HEK293T (cell line): ENCODE data around the gene SLC35A3.

Source experiments
- CTCF ChIA-PET: fragments of 350-600 bp; formaldehyde crosslinking; extraction: SDS; loops from one replicate; lab custom pipeline; 2021; ENCODE audit warnings: antibody characterized with exemption, inconsistent platforms; lab: Yijun Ruan, JAX
- POLR2A ChIA-PET: fragments of 350-600 bp; formaldehyde crosslinking; extraction: SDS; loops from one replicate; lab custom pipeline; 2020; ENCODE audit warnings: antibody characterized with exemption, inconsistent platforms; lab: Yijun Ruan, JAX
- DNase-seq: peaks from one replicate; pipeline ENCODE4 v3.0.0; 2012; ENCODE audit warnings: mixed read lengths; ENCODE audit errors: extremely low spot score
- ARNT ChIP-seq: fragments of 450-650 bp; IDR thresholded peaks from 2 replicates; pipeline ENCODE4 v1.6.1; 2017; ENCODE audit warnings: mild to moderate bottlenecking
- BHLHE40 ChIP-seq: fragments of 450-650 bp; IDR thresholded peaks from 2 replicates; pipeline ENCODE4 v1.6.1; 2016; ENCODE audit warnings: mild to moderate bottlenecking, moderate library complexity, borderline replicate concordance
- CTBP1 ChIP-seq: fragments of 450-650 bp; IDR thresholded peaks from 2 replicates; pipeline ENCODE4 v1.6.1; 2016; ENCODE audit warnings: borderline replicate concordance
- ELF4 ChIP-seq: fragments of 450-650 bp; IDR thresholded peaks from 2 replicates; pipeline ENCODE4 v1.6.1; 2017; ENCODE audit warnings: antibody characterized with exemption
- FOXA1 ChIP-seq: fragments of 450-650 bp; IDR thresholded peaks from 2 replicates; pipeline ENCODE4 v1.6.1; 2016; ENCODE audit warnings: mild to moderate bottlenecking
- FOXK2 ChIP-seq: fragments of 450-650 bp; IDR thresholded peaks from 2 replicates; pipeline ENCODE4 v1.6.1; 2016; ENCODE audit warnings: mild to moderate bottlenecking
- FOXM1 ChIP-seq: fragments of 450-650 bp; IDR thresholded peaks from 2 replicates; pipeline ENCODE4 v1.6.1; 2017; ENCODE audit warnings: mild to moderate bottlenecking, borderline replicate concordance
- HDGF ChIP-seq: fragments of 450-650 bp; IDR thresholded peaks from 2 replicates; pipeline ENCODE4 v1.6.1; 2017; ENCODE audit warnings: antibody characterized with exemption, borderline replicate concordance
- L3MBTL2 ChIP-seq: fragments of 450-650 bp; conservative IDR thresholded peaks from 2 replicates; pipeline ENCODE4 v1.6.1; 2016; ENCODE audit warnings: mild to moderate bottlenecking
- LEF1 ChIP-seq: fragments of 450-650 bp; IDR thresholded peaks from 2 replicates; pipeline ENCODE4 v1.6.1; 2017; ENCODE audit warnings: mild to moderate bottlenecking, borderline replicate concordance
- NFRKB ChIP-seq: fragments of 450-650 bp; IDR thresholded peaks from 2 replicates; pipeline ENCODE4 v1.6.1; 2016; ENCODE audit warnings: mild to moderate bottlenecking, moderate library complexity
- SP1 ChIP-seq: fragments of 450-650 bp; IDR thresholded peaks from 2 replicates; pipeline ENCODE4 v1.6.1; 2017
- SUZ12 ChIP-seq: fragments of 450-650 bp; IDR thresholded peaks from 2 replicates; pipeline ENCODE4 v1.6.1; 2016; ENCODE audit warnings: mild to moderate bottlenecking
- TARDBP ChIP-seq: fragments of 450-650 bp; IDR thresholded peaks from 2 replicates; pipeline ENCODE4 v1.6.1; 2016
- ZNF384 ChIP-seq: fragments of 450-650 bp; IDR thresholded peaks from 2 replicates; pipeline ENCODE4 v1.6.1; 2016
- TF ChIP-seq, protein P1 (sequence below): fragments of 450-650 bp; IDR thresholded peaks from 2 replicates; pipeline ENCODE4 v1.6.1; 2016

The SLC35A3 gene

DNA sequence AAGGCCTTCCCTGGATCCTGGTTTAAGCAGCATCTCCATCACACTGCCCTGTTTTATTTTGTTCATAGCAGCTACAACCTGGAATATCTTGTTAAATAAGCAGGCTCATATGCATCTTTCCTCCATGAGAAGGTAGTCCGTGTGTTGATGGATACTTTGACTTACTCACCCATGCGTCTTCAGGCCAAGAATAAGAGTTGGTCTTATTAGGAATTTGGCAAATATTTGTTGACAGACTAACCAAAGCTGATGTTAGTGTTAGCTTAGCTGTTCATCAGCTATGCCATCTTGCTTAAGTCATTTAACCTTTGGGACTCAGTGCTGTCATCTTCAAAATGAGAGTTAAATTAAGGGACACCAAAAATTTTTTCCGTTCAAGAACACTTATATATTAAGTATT, 103.7 kb downstream of the SLC35A3 start:
- ChIA-PET CTCF (no interaction called here), POLR2A (no interaction called here)
- TF ChIP-seq LEF1 (no peak), SUZ12 (no peak), ARNT (no peak), NFRKB (no peak), FOXA1 (no peak), BHLHE40 (no peak), CTBP1 (no peak), L3MBTL2 (no peak), HDGF (no peak), SP1 (no peak), ZNF384 (no peak), TARDBP (no peak), ELF4 (no peak), FOXK2 (no peak), FOXM1 (no peak)
- TF ChIP-seq, protein P1, sequence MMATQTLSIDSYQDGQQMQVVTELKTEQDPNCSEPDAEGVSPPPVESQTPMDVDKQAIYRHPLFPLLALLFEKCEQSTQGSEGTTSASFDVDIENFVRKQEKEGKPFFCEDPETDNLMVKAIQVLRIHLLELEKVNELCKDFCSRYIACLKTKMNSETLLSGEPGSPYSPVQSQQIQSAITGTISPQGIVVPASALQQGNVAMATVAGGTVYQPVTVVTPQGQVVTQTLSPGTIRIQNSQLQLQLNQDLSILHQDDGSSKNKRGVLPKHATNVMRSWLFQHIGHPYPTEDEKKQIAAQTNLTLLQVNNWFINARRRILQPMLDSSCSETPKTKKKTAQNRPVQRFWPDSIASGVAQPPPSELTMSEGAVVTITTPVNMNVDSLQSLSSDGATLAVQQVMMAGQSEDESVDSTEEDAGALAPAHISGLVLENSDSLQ = no peak
- DNase-seq = no peak

DNA sequence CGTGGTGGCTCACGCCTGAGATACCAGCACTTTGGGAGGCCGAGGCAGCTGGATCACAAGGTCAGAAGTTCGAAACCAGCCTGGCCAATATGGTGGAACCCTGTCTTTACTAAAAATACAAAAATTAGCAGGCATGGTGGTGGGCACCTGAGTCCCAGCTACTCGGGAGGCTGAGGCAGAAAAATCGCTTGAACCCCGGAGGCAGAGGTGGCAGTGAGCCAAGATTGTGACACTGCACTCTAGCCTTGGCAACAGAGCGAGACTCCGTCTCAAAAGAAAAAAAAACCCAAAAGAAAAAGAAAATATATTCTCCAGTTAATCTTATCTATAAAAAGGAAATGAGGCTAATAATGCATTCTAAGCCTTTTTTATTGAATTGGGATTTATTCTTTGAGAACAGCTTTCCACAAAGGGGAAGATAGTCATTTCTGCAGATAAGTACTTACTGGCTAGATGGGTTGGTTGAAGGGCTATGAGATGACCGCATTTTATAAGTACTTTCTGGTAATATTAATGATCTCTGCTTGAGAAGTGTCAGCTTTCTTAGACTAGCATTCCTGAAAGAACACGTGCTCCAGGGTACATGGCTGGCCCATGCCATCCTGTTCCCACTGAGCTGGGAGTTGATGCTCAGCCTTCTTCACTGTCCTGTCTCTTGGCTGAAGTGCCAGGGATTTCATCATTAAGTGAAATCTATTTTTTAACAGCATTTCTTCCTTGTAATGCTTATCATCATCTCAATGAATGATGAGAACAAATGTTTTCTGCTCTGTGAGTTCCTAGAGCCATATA, 105.0 kb downstream of the SLC35A3 start:
- ChIA-PET POLR2A (no interaction called here), CTCF (interaction anchor here (1.0 kb wide), 1 partner anchor 9 kb away, joined by 4 read pairs; no protein-coding TSS in a partner anchor)
- TF ChIP-seq, protein P1 = no peak
- TF ChIP-seq FOXM1 (no peak), SP1 (no peak), NFRKB (no peak), ELF4 (no peak), BHLHE40 (no peak), HDGF (no peak), CTBP1 (no peak), SUZ12 (no peak), L3MBTL2 (no peak), FOXA1 (no peak), FOXK2 (no peak), ZNF384 (no peak), TARDBP (no peak), LEF1 (no peak), ARNT (no peak)
- DNase-seq = no peak

DNA sequence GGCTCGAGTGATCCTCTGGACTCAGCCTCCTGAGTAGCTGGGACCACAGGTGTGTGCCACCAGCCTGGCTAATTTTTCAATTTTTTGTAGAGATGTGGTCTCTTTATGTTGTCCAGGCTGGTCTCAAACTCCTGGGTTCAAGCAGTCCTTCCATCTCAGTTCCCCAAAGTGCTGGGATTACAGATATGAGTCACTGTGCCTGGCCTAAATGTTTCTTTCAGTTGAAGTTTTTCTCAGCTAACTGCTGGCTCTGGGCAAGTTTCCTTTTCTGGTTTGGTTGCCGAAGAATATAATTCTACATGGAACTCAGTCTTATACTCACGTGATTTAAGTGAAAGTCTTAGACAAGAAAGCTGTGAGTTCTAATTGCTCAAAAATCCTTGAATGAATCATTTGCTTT, 106.0 kb downstream of the SLC35A3 start:
- POLR2A ChIA-PET = interaction anchor here (0.5 kb wide), 1 partner anchor 828 kb away, joined by 3 read pairs; no protein-coding TSS in a partner anchor
- TF ChIP-seq TARDBP (no peak), L3MBTL2 (no peak), ELF4 (no peak), NFRKB (no peak), FOXM1 (no peak), FOXA1 (no peak), LEF1 (no peak), SP1 (no peak), ZNF384 (no peak), ARNT (no peak), SUZ12 (no peak), BHLHE40 (no peak), HDGF (no peak), FOXK2 (no peak), CTBP1 (no peak)
- TF ChIP-seq, protein P1 = no peak

DNA sequence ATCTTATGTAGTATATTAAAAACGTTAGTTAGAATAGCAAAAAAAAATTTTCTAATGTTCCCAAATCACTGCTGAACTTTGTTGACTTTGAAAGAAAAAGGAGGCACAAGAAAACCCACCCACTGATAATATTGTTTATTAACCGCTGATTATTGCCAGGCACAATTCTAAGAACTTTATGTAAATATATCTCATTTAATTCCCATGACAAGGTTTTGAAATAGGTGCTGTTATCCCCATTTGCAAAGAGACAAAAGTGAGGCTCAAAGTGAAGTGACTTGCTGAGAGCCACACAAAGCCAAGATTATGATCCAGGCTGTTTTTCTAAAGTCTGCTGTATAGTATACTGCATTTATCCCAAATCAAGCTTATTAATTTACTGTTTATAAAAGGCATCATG, 106.5 kb downstream of the SLC35A3 start:
- ChIA-PET POLR2A (interaction anchor here (0.5 kb wide), 1 partner anchor 828 kb away, joined by 3 read pairs; no protein-coding TSS in a partner anchor), CTCF (no interaction called here)
- no peak for DNase-seq
- TF ChIP-seq SUZ12 = no peak
- TF ChIP-seq ARNT = no peak
- no peak for TF ChIP-seq BHLHE40
- TF ChIP-seq L3MBTL2 = no peak
- TF ChIP-seq ZNF384 = no peak
- TF ChIP-seq FOXM1 = no peak
- TF ChIP-seq NFRKB = no peak
- TF ChIP-seq SP1 = no peak
- no peak for TF ChIP-seq HDGF
- TF ChIP-seq LEF1 = no peak
- no peak for TF ChIP-seq FOXA1
- TF ChIP-seq, protein P1 = no peak
- TF ChIP-seq TARDBP = no peak
- no peak for TF ChIP-seq FOXK2
- TF ChIP-seq ELF4 = no peak
- TF ChIP-seq CTBP1 = no peak

More for the DNA sequence above, 106.0 kb downstream of the SLC35A3 start:
- CTCF ChIA-PET = no interaction called here
- DNase-seq = no peak

DNA sequence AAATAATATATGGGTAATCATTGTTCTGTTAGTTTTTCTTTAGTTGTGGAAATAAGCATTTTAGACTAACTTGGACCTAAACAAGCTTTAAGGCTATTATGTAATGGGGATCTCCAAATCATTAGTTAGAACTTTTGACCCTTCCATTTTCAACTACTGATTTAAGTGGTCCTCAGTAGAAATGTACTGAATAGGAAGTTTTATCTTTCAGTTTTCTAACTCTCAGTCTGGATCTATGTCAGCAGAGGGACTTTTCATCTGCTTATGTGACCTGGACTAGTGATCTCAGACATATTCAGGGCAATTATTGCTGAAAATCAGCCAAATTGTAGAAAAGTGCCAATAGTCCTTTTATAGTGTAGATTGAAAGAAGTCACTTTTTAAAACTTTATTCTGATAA, 106.9 kb downstream of the SLC35A3 start:
- DNase-seq = no peak
- ChIA-PET POLR2A (no interaction called here), CTCF (no interaction called here)
- TF ChIP-seq HDGF (no peak), FOXK2 (no peak), TARDBP (no peak), FOXM1 (no peak), L3MBTL2 (no peak), ZNF384 (no peak), BHLHE40 (no peak), LEF1 (no peak), SUZ12 (no peak)
- TF ChIP-seq, protein P1 = no peak
